Sigmoid colon (tissue), 3 donors: ENCODE data around the gene CLCN4.

Source experiments
- POLR2A ChIP-seq, 2 donors: fragments of 450-650 bp; IDR thresholded peaks; one replicate each; pipeline ENCODE4 v1.6.1; 2016; ENCODE audit warnings: antibody characterized with exemption in 2 of 2, mild to moderate bottlenecking in 2 of 2, moderate library complexity in 2 of 2
- TF ChIP-seq, protein P1 (sequence below), 4 experiments: fragments of 450-650 bp in 3 of 4; fragments of 200-600 bp in 1 of 4; IDR thresholded peaks; one replicate each; pipeline ENCODE4 v1.5.1; 2016 to 2019; ENCODE audit warnings: antibody characterized with exemption in 4 of 4, mild to moderate bottlenecking in 3 of 4, moderate library complexity in 2 of 4

DNA sequence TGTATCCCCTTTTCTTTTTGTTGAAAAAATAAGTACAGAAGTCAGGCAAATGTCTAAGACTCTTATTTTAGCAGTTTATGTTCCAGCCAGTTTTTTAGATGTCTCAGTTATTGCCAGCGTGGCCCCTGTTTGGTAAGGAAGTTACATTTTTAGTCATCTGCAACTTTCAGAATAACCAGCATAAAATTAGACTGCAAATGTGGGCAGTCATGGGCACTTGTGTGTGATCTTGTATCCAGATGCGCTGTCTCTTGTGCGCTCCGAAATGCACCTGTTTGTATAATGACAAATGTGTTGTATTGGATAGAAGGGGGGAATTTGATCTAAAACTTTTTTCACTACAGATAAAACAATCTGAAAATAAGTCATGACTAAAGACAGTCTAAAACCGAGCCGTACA is 44.3 kb upstream of the CLCN4 start:
- TF ChIP-seq, protein P1, sequence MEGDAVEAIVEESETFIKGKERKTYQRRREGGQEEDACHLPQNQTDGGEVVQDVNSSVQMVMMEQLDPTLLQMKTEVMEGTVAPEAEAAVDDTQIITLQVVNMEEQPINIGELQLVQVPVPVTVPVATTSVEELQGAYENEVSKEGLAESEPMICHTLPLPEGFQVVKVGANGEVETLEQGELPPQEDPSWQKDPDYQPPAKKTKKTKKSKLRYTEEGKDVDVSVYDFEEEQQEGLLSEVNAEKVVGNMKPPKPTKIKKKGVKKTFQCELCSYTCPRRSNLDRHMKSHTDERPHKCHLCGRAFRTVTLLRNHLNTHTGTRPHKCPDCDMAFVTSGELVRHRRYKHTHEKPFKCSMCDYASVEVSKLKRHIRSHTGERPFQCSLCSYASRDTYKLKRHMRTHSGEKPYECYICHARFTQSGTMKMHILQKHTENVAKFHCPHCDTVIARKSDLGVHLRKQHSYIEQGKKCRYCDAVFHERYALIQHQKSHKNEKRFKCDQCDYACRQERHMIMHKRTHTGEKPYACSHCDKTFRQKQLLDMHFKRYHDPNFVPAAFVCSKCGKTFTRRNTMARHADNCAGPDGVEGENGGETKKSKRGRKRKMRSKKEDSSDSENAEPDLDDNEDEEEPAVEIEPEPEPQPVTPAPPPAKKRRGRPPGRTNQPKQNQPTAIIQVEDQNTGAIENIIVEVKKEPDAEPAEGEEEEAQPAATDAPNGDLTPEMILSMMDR (IDR thresholded peaks at IDR 0.05), result no peak
- TF ChIP-seq POLR2A (IDR thresholded peaks at IDR 0.05), result no peak
